Type B pancreatic cell (in vitro differentiated cells): ENCODE results near the gene NACAD. TPM values are rescaled to one million over a fixed set of nuclear protein-coding genes. Genes with fewer than 3 reads are reported as not detected.

Experiments used
- DNase-seq: peaks from one replicate; pipeline ENCODE4 v3.0.0; 2021; ENCODE audit warnings: mixed read lengths; ENCODE audit not compliant: unreplicated experiment; ENCODE audit errors: extremely low spot score
- H3K27ac Mint-ChIP-seq: 2 replicates; pipeline ENCODE4 v1.8.0; 2021; ENCODE audit warnings: mild to moderate bottlenecking, mixed read lengths
- H3K27me3 Mint-ChIP-seq: 2 replicates; pipeline ENCODE4 v1.8.0; 2021; ENCODE audit warnings: mixed read lengths
- H3K36me3 Mint-ChIP-seq: 2 replicates; pipeline ENCODE4 v1.8.0; 2021; ENCODE audit warnings: mixed read lengths
- H3K4me1 Mint-ChIP-seq: one replicate; pipeline ENCODE4 v1.8.0; 2021; ENCODE audit warnings: mixed read lengths; ENCODE audit not compliant: unreplicated experiment
- H3K4me3 Mint-ChIP-seq: 2 replicates; pipeline ENCODE4 v1.8.0; 2021; ENCODE audit warnings: mild to moderate bottlenecking, mixed read lengths
- H3K9me3 Mint-ChIP-seq: 2 replicates; pipeline ENCODE4 v1.8.0; 2021; ENCODE audit warnings: mixed read lengths
- CTCF ChIP-seq: fragments of 200-600 bp; sonication (generic); conservative IDR thresholded peaks from 2 replicates; pipeline ENCODE4 v1.5.0; 2021; ENCODE audit warnings: antibody characterized with exemption, mild to moderate bottlenecking
- total RNA-seq: library from RNA; stranded (reverse); gene quantifications from 2 replicates; pipeline ENCODE4 v1.2.1, GENCODE V29; 2021; ENCODE audit warnings: low replicate concordance

Gene NACAD
- total RNA-seq, 1 donor from 2014 or later, result 12.5 TPM

GRCh38 chr7:45066409-45066808, 22.4 kb downstream of the NACAD start:
- no peak overlapping the region for H3K27ac Mint-ChIP-seq

GRCh38 chr7:45065031-45065995, 23.5 kb downstream of the NACAD start:
- no peaks in the 10 kb centered on the region for H3K4me1 Mint-ChIP-seq
- no peak for DNase-seq
- no peak overlapping the region for H3K27ac Mint-ChIP-seq
- no peak for TF ChIP-seq CTCF
- no peaks in the 10 kb centered on the region for H3K9me3 Mint-ChIP-seq
- H3K36me3 Mint-ChIP-seq, result peaks cover 13% of the 10 kb centered on the region
- H3K27me3 Mint-ChIP-seq, result no peaks in the 10 kb centered on the region
- H3K4me3 Mint-ChIP-seq, result no peak overlapping the region

More at GRCh38 chr7:45066409-45066808, 22.4 kb downstream of the NACAD start:
- H3K27me3 Mint-ChIP-seq, result no peaks in the 10 kb centered on the region
- H3K4me3 Mint-ChIP-seq, result no peak overlapping the region
- H3K4me1 Mint-ChIP-seq, result no peaks in the 10 kb centered on the region
- no peak for TF ChIP-seq CTCF
- DNase-seq, result no peak
- H3K36me3 Mint-ChIP-seq, result peaks cover 7% of the 10 kb centered on the region
- no peaks in the 10 kb centered on the region for H3K9me3 Mint-ChIP-seq

- no peak overlapping the region for H3K27ac Mint-ChIP-seq
- H3K4me3 Mint-ChIP-seq, result no peak overlapping the region
- DNase-seq, result no peak
- H3K36me3 Mint-ChIP-seq, result peaks cover 14% of the 10 kb centered on the region
- no peaks in the 10 kb centered on the region for H3K27me3 Mint-ChIP-seq
- no peaks in the 10 kb centered on the region for H3K9me3 Mint-ChIP-seq
- no peak for TF ChIP-seq CTCF
- H3K4me1 Mint-ChIP-seq, result no peaks in the 10 kb centered on the region
These were observed 24.6 kb downstream of the NACAD start for GRCh38 chr7:45064047-45064725.

- Mint-ChIP-seq H3K27me3 (no peaks in the 10 kb centered on the region), H3K9me3 (no peaks in the 10 kb centered on the region), H3K27ac (no peak overlapping the region), H3K4me3 (no peak overlapping the region), H3K36me3 (peaks cover 14% of the 10 kb centered on the region), H3K4me1 (no peaks in the 10 kb centered on the region)
- TF ChIP-seq CTCF, result no peak
- no peak for DNase-seq
These were observed 26.9 kb downstream of the NACAD start for GRCh38 chr7:45061806-45062425.

GRCh38 chr7:45061352-45061751, 27.4 kb downstream of the NACAD start:
- H3K4me1 Mint-ChIP-seq, result no peaks in the 10 kb centered on the region
- DNase-seq, result no peak
- H3K27ac Mint-ChIP-seq, result no peak overlapping the region
- TF ChIP-seq CTCF, result no peak
- peaks cover 14% of the 10 kb centered on the region for H3K36me3 Mint-ChIP-seq
- H3K27me3 Mint-ChIP-seq, result no peaks in the 10 kb centered on the region
- no peaks in the 10 kb centered on the region for H3K9me3 Mint-ChIP-seq
- H3K4me3 Mint-ChIP-seq, result no peak overlapping the region
